Lung (tissue), 12 donors: ENCODE measurements around the gene DYRK3. TPM values are rescaled to one million over a fixed set of nuclear protein-coding genes. Genes with fewer than 3 reads are reported as not detected.

Experiments
- ATAC-seq: fragments of 200-7000 bp; cut with Tn5 transposase; one replicate; pipeline ENCODE4 v1.9.1; 2020; ENCODE audit warnings: moderate number of reproducible peaks; ENCODE audit not compliant: insufficient read depth, low FRiP score
- DNase-seq, 3 donors: peaks; one replicate each; pipeline ENCODE4 v3.0.0-alpha.2; 2013 to 2017
- H3K27ac ChIP-seq, 2 donors: one replicate each; pipeline ENCODE4 v1.5.1; 2013; ENCODE audit warnings: mild to moderate bottlenecking in 2 of 2, moderate library complexity in 2 of 2, control low read depth in 1 of 2, inconsistent platforms in 1 of 2, low read depth in 1 of 2, low read length in 1 of 2
- H3K27me3 ChIP-seq, 3 donors: one replicate each; pipeline ENCODE4 v1.5.1; 2013; ENCODE audit warnings: low read length in 2 of 3; ENCODE audit not compliant: control insufficient read depth in 3 of 3, insufficient read depth in 3 of 3
- H3K36me3 ChIP-seq, 4 donors: one replicate each; pipeline ENCODE4 v1.5.1; 2013; ENCODE audit warnings: low read length in 4 of 4, mild to moderate bottlenecking in 1 of 4, moderate library complexity in 1 of 4; ENCODE audit not compliant: control insufficient read depth in 4 of 4, insufficient read depth in 4 of 4
- H3K4me1 ChIP-seq, 5 donors: one replicate each; pipeline ENCODE4 v1.5.1; 2013; ENCODE audit warnings: low read length in 5 of 5, mild to moderate bottlenecking in 2 of 5, moderate library complexity in 1 of 5; ENCODE audit not compliant: control insufficient read depth in 5 of 5, insufficient read depth in 5 of 5
- H3K4me3 ChIP-seq: one replicate; pipeline ENCODE4 v1.5.1; 2013; ENCODE audit warnings: mild to moderate bottlenecking, control low read depth, moderate library complexity
- H3K9ac ChIP-seq, 2 donors: one replicate each; pipeline ENCODE4 v1.5.1; 2013; ENCODE audit warnings: low read length in 2 of 2, control low read depth in 1 of 2; ENCODE audit not compliant: insufficient read depth in 1 of 2
- H3K9me3 ChIP-seq, 4 donors: one replicate each; pipeline ENCODE4 v1.5.1; 2013; ENCODE audit warnings: low read length in 3 of 4, mild to moderate bottlenecking in 1 of 4, moderate library complexity in 1 of 4; ENCODE audit not compliant: control insufficient read depth in 4 of 4, insufficient read depth in 3 of 4
- CTCF ChIP-seq: IDR thresholded peaks from 2 replicates; pipeline ENCODE4 v1.5.1; 2012; ENCODE audit warnings: mild to moderate bottlenecking; ENCODE audit errors: control extremely low read depth, extremely low read depth
- WGBS, 2 donors: extraction: QIAGEN DNeasy Blood & Tissue Kit; methylation state at CpG; one replicate each; pipeline ENCODE4 v1.1.7; 2013; 5-methylcytosine and 5-hydroxymethylcytosine counted together
- polyA plus RNA-seq, 2 donors: library from polyadenylated mRNA; stranded (reverse); fragments of 200-250 nt; gene quantifications; one replicate each; pipeline ENCODE4 v1.2.1, GENCODE V29; 2013
- total RNA-seq, 2 donors: library from RNA; depleted of rRNA in 1 of 2; stranded (reverse); fragments of >200 nt in 1 of 2; gene quantifications; one replicate each; pipeline ENCODE4 v1.2.1, GENCODE V29; 2014 to 2021
- donor health status: control.
- donor health status: control.
- donor health status: Bipolar disorder and iron deficiency.
- donor health status: healthy.
- donor health status: DM: yes; HTN: yes; CAD: no.

The DYRK3 gene
- total and polyA plus RNA-seq, 4 donors = 4.6 to 13.0 (median 8.8) TPM

GRCh38 chr1:206694171-206695124 is 59.1 kb downstream of the DYRK3 start:
- no peak for TF ChIP-seq CTCF
- H3K9ac ChIP-seq = no peak overlapping the region
- no peaks in the 10 kb centered on the region for H3K27me3 ChIP-seq
- DNase-seq (no peak), ATAC-seq (no peak)
- peak overlapping the region; percentile 15 to 93 for H3K27ac ChIP-seq
- WGBS, 2 donors = 74% methylated on average over 11 of the region's 11 CpGs
- H3K9me3 ChIP-seq = no peaks in the 10 kb centered on the region
- H3K36me3 ChIP-seq = peaks cover 0 to 6% (median 0%) of the 10 kb centered on the region in 4 donors
- H3K4me3 ChIP-seq = no peak overlapping the region
- H3K4me1 ChIP-seq = peaks cover 17 to 62% (median 27%) of the 10 kb centered on the region in 5 donors

GRCh38 chr1:206695733-206696132 is 60.4 kb downstream of the DYRK3 start:
- Histone ChIP-seq H3K27ac (peak overlapping the region in 1 of 2 donors; percentile 93), H3K9ac (no peak overlapping the region), H3K4me1 (peaks cover 26 to 61% (median 40%) of the 10 kb centered on the region in 5 donors), H3K9me3 (no peaks in the 10 kb centered on the region), H3K27me3 (no peaks in the 10 kb centered on the region), H3K4me3 (no peak overlapping the region), H3K36me3 (peaks cover 0 to 6% (median 0%) of the 10 kb centered on the region in 4 donors)
- ATAC-seq = no peak
- WGBS, 2 donors = 88 to 89% methylated on average over 9 of the region's 9 CpGs
- DNase-seq = no peak
- no peak for TF ChIP-seq CTCF

- Histone ChIP-seq H3K9me3 (no peaks in the 10 kb centered on the region), H3K9ac (no peak overlapping the region), H3K36me3 (peaks cover 0 to 7% (median 0%) of the 10 kb centered on the region in 4 donors), H3K27me3 (no peaks in the 10 kb centered on the region), H3K27ac (peak overlapping the region in 1 of 2 donors; percentile 79), H3K4me3 (no peak overlapping the region), H3K4me1 (peaks cover 25 to 54% (median 34%) of the 10 kb centered on the region in 5 donors)
- ATAC-seq (no peak), DNase-seq (no peak)
- no peak for TF ChIP-seq CTCF
- 52 to 67% methylated on average over 4 of the region's 4 CpGs for WGBS, 2 donors
These were observed 61.7 kb downstream of the DYRK3 start for GRCh38 chr1:206696812-206697585.
